GM18498 (cell line): ENCODE measurements around the gene TRMT44.

Experiments
- ATAC-seq: cut with Tn5 transposase; IDR thresholded peaks from one replicate; pipeline ENCODE4 v1.9.1; 2021; ENCODE audit warnings: mild to moderate bottlenecking, moderate library complexity; ENCODE audit not compliant: unreplicated experiment

TRMT44 gene, protein sequence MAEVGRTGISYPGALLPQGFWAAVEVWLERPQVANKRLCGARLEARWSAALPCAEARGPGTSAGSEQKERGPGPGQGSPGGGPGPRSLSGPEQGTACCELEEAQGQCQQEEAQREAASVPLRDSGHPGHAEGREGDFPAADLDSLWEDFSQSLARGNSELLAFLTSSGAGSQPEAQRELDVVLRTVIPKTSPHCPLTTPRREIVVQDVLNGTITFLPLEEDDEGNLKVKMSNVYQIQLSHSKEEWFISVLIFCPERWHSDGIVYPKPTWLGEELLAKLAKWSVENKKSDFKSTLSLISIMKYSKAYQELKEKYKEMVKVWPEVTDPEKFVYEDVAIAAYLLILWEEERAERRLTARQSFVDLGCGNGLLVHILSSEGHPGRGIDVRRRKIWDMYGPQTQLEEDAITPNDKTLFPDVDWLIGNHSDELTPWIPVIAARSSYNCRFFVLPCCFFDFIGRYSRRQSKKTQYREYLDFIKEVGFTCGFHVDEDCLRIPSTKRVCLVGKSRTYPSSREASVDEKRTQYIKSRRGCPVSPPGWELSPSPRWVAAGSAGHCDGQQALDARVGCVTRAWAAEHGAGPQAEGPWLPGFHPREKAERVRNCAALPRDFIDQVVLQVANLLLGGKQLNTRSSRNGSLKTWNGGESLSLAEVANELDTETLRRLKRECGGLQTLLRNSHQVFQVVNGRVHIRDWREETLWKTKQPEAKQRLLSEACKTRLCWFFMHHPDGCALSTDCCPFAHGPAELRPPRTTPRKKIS

DNA sequence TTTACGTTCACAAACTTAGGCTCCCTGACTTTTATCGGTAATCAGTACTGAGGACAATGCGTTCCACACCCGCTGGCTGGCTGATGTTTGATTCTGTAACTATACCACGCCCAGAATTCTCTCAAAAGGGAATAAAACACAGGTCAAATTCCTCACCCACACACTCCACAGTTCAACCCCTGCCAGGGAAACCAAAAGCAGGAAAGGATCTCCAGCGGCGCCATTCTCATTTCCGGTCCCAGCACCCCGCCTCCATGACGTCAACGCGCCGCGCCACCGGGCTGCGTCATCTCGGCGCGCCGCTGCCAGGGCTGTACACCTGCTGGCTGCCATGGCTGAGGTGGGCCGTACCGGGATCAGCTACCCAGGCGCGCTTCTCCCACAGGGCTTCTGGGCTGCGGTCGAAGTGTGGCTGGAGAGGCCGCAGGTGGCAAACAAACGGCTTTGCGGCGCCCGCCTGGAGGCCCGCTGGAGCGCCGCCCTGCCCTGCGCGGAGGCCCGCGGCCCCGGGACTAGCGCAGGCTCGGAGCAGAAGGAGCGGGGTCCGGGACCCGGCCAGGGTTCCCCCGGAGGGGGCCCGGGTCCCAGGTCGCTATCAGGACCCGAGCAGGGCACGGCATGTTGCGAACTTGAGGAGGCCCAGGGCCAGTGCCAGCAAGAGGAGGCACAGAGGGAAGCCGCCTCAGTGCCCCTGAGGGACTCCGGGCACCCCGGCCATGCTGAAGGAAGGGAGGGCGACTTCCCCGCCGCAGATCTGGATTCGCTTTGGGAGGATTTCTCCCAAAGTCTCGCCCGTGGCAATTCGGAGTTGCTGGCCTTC lies at the start of gene TRMT44, which contains the start of gene ACOX3:
TSS of gene TRMT44 (plus strand) at position 286 of the 820 bp plus-strand sequence. CDS start at position 332, 46 bp downstream.
TSS of gene ACOX3 (minus strand) at position 232 of the 820 bp plus-strand sequence. CDS start 24,202 bp downstream, outside the sequence.
- peak; percentile 88 for ATAC-seq

DNA sequence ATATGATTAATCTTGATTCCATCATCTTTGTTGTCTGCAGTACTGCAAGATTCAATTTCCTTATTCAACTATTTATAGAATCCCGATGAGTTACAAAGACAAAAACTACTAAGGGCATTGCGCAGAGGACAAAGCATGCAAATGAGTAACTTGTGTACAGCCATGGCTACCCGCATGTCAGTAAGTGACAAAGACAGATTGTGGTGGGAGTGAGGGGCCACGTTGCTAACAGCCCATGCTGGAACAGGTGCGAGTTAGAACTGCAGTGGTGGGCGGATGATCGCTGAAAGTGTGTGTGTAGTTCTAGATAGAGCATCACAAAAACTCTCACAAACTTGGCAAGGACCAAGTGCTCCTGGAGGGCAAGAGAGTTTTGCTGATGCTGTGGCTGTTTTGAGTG lies 49.5 kb upstream of the TRMT44 start:
- ATAC-seq = no peak

DNA sequence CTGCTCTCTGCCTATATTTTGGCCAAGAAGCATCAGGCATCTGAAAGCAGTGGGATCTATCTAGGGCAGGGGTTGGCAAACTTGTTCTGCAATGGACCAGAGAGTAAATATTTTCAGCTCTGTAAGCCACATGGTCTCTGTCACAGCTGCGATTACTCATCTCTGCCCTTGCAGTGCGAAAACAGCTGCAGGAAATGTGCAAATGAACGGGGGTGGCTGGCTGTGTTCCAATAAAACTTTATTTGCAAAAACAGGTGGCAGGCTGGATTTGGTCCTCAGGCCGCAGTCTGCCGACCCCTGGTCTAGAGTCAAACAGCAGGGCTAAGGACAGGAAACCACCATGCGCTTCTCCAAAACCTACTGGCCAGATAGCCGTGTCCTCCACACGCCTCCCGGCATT lies 48.6 kb upstream of the TRMT44 start:
- ATAC-seq = peak; percentile 86

DNA sequence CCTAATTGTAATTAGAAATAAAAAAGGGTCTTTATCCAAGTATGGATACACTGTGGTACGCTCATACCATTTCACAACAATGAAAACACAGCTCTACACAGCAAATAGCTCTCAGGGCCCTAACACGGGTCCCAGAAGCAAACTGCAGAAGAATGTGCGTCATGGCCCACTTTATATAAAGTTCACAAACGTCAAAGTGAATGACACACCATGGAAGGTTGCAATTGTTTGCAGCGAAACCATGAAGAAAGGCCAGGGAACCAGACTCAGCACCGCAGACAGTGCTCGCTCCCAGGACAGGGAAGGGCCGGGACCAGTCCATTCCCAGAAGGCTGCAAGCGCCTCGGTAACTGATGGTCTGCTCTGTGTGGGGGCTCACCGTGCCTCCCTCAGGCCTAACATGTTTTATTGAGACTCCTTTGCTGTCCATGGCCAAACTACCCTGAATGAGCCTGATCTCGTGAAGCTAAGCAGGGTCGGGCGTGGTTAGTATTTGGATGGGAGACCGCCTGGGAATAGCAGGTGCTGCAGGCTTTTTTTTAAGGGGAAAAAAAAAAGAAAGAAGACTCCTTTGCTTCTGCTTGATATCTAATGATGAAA lies 47.9 kb upstream of the TRMT44 start:
- no peak for ATAC-seq

DNA sequence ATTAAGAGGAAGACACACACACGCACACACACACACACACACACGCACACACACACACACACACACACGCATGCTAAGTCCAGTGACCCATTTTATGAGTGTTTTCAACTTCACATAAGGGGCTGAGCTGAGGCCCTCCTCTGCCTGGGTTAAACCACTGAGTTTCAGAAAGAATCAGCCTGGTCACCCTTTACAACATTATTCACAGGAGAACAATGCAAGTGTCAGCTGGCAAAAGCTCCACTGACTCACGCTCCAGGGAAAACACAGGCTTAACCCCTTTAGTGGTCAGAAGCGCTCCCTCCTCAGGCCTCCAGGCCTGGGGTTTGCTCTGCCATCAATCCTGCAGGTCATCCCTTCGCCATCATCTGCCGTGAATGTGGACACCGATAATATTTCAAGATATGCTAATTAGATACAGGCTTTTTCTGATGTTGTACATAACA lies 47.0 kb upstream of the TRMT44 start:
- no peak for ATAC-seq

DNA sequence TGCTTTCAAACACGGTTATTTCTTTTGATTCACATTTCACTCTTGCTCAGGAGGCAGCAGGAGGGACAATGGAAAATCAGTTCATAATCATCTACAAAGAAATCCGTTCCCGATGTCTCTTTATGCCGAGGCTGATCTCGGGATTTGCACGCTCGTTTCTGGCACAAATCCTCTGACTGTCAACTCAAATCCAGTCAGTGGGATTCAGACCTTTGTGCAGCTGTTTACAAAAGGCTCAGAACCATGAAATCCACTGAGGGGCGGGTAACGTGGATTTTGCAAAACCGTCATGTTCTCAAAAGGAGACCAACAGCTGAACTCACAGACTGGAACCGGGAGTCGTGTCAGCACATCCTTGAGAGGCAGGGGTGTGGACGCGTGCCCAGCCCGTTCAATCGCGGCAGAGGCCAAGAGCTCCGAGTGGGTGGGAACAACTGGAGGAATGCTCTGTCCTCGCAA lies 46.5 kb upstream of the TRMT44 start:
- ATAC-seq = no peak

DNA sequence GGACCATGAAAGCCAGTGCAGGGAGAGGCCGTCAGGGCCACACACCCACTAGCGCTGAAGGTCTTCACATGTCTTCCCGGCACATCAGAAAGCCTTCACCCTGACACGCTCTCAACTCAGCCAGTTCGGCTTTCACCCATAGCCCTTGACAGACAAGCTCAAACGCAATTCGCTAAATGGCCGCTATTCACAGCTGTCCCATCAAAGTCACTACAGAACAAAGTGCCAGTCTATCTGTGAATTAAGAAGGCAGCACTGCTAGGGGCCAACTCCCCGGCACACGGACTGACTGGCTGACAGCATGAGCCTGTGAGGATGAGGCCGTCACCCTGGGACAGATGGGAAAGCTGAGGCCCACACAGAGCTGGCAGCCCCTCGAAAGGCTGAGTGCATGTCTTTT lies 45.8 kb upstream of the TRMT44 start:
- ATAC-seq = no peak

DNA sequence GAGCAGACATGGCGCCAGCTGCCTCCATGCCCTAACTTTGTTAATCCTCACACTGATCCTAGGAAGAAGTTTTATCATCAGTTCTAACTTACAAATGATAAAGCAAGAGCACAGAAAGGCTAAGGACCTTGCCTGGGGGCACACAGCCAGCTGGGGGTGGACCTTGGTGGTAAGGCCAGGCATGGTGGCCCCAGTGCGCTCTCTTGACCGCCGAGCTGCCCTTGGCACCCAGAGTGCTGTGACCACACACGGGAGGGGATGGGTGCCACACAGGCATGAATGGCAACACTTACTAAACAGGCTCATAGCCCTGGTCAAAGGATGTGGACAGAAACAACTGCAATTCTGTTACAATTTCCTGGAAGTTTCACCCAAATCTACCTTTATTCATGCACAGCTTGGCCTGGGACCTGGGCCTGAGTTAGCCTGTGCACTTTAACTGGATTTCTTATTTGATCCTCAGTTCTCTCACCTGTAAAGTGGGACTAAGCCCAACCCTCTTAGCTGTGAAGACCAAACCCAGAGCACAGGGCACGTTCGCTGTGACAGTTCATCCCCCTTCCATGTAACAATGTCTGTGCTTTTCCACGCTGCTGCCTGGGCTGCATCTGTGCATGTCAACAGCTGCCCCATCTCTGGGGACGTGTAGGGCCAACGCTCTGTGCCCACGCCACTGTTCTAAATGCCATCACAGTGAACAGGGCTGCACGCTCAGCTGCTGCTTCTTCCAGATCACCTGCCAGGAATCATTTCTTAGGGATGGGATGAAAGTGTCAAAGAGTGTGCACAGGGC lies 44.9 kb upstream of the TRMT44 start:
- ATAC-seq = no peak

DNA sequence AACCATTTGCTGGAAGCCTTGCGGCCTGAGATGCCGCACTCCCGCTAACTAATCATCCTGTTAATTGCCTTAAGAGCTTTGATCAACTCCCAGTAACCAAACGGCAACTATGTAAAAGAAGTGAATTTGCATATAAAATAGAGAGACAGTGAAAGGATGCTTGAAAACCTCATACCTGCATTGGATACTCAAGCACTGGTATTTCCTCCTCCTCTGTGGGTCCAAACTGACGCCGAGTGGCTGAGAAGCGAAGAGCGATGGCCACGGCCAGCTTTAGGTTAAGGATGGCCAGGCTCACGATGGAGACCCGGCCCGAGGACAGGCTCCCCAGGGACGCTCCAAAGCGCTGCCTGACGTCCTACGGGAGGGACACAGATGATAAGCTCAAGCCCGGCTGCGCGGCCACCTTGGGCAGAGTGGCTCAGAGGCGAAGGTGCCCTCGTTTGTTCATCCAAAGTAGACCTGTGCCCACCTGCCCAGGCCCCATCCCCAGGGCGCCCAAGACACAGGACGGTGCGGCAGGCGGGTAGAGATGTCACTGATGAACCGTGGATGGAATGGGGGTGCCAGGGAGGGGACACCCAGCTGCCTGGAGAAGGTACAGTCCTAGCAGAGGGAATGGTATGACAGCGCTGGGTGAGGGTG lies 43.7 kb upstream of the TRMT44 start:
- no peak for ATAC-seq

DNA sequence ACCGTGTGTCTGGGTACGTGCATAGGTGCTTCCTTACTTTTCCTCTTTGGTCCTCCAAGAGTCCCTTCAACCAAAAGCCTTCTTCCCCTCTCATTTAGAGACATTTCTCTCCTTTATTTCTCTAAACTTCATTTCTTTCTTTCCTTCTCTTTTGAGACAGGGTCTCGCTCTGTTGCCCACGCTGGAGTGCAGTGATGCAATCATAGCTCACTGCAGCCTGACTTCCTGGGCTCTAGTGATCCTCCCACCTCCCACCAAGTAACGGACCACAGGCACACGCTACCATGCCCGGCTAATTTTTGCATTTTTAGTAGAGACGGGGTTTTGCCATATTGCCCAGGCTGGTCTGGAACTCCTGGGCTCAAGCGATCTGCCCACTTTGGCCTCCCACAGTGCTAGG lies 42.2 kb upstream of the TRMT44 start:
- ATAC-seq = no peak

DNA sequence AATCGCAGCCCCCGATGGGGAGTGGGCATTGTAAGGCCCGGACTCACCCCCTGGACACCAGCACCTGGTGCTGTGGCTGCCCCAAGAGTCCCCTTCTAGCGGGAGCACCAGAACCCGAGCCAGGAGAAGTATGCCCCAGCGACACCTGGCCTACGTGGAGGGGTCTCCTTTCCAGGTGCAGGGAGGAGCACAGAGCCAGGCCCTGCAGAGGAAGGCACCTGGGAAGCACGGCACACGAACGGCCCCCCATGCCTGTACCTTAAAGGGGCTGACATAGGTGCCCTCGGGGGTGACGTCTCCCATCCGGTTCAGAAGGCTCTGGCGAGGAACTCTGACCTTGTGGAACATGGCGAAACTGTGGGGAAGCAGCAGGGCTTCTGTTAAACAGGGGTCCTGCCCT lies 41.3 kb upstream of the TRMT44 start:
- ATAC-seq = no peak

DNA sequence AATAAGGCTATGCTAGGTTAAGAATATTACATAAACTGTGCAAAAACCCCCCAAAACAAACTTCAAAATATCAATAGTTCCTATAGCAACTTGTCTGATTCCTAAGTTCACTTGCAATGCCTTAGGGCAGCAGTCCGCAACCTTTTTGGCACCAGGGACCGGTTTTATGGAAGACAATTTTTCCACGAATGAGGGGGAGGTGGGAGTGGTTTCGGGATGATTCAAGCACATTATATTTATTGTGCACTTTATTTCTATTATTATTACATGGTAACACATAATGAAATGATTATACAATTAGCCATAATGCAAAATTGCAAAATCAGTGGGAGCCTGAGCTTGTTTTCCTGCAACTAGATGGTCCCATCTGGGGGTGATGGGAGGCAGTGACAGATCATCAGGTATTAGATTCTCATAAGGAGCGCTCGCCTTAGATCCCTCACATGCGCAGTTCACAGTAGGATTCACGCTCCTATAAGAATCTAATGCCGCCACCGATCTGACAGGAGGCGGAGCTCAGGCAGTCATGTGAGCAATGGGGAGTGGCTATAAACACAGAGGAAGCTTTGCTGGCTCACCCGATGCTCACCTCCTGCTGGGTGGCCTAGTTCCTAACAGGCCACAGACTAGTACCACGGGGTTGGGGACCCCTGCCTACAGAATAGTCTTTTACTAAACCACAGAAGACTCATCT lies 39.8 kb upstream of the TRMT44 start:
- no peak for ATAC-seq

DNA sequence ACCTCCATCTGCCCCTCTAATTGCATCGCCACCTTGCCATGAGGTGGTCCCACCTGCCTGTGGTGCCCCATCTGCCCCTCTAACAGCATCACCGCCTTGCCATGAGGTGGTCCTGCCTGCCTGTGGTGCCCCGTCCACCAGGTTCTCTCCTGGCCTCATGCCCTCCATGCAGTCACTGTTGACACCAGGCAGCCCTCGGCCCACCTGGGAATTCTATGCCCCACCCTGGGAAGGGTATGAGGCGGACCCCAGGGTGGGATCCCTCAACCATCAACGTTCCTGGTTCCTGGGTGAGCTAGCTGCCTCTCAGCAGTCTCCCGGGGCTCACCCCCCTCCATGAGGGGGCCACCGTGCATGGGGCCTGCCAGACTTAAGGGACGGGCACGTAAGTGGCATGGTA lies 38.9 kb upstream of the TRMT44 start:
- ATAC-seq = no peak

DNA sequence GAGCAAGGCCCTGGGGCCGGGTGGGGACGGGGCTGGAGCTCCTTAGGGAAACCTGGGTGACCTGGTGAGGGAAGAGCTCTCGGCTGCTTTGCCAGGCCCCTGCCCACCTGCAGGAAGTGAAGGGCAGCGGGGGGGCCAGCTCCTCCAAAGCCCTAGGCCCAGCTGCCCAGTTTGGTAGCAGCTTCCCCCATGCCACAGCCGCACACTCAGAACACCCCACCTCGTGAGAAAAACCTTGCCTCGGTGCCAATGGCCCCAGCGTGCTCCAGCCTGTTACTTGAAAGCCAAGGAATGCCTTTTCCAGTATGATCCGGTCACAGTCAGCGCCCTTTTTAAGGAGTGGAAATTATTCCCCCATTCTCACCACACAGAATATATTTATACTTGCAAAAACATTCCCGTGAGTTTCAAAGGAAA lies 38.4 kb upstream of the TRMT44 start:
- ATAC-seq = no peak

DNA sequence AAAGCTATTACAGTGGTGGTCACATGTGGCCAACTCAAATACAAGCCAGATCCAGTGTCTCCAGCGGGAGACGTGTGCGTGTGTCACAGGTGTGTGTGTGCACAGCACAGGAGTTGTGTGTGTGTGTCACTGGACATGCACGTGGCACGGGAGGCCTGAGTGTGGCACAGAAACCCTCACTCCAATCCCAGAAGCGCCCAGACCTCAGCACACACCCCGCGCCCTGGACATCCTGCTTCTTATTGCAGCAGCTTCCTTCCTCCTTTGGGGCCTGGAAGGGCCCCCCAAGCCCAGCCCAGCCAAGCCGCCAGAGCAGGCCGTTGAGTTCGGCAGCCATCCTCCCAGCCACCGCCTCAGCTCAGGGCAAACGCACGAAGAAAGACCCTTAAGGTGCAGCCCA lies 37.9 kb upstream of the TRMT44 start:
- ATAC-seq = no peak

DNA sequence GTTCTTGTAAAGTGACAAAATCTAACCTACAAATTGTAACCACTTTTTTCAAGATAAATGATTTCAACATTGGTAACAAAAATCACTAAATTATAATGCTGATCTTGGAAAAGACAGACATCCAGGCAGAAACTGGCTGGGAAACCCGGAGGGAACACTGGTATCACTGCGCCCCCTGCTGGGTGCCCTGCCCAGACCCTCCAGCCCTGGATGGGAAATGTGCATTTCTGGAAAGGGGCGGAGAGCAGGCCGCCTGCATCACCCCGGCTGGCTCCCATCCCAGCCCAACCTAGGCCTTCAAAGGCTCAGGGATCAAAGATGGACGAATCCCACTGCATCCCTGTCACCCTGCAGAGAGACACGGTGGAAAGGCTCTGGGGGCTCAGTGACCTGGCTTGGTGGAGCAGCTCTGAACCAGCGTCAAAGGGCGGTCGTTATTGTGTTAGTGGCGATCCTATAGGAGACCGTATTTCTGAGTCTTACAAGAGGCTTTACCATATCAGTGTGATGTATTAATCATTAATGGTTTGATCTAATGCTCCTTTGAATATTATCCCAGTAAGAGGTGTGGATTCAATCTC lies 37.3 kb upstream of the TRMT44 start:
- no peak for ATAC-seq

DNA sequence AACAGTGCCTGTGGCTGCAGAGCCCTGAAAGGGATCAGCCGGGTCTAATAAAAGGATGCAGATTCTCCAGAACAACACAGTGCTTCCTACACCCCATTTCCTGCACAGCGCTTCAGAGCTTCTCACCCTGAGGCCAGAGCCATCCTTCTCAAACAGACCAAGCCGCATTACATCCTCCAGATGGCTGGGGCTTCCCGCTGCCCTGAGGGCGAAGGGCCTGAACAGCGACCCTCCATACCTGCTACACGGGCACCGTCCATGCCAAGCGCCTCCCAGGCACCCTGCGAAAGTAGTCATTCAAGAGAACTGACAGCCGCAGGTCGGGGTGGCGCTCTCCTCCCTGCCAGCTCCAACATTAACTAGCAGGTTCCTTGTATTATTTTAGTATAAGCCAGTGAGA lies 36.6 kb upstream of the TRMT44 start:
- no peak for ATAC-seq

DNA sequence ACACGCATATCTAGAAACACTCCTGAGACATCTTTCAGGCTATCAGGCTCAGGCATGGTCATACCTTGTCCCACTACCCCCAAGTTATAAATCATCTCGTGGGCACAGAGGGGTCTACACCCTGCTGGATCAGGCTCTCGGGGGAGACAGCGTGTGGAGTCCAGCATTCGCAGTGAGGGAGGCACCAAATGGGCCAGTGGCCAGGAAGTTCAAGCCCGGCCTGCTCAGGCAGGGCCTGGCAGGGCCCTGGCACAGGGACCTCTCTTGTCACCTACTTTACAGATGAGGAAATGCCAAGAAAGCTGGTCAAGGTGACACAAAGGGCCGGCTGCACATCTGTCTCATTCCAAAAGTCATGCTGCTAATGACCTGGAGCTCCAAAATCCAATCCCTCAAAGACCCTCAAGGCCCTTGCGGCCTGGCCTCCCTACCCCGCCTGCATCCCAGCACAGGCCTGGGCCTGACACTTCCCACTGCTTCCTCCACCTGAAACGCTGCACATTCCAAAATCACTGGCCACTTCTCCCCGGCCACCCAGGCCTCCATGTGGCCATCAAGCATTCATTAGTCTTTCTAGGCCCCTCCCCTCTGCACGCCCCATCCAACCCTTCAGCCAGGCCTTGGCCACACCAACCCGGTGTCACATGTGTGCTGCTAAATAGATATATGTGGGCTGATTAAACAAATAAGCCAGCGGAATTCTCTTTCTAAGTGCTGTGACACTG lies 35.6 kb upstream of the TRMT44 start:
- no peak for ATAC-seq
